Loucy (cell line): ENCODE results near the gene EOMES.

ENCODE experiments used
- CTCF ChIP-seq: fragments of 200-600 bp; sonication (generic); conservative IDR thresholded peaks from 2 replicates; pipeline ENCODE4 v1.5.1; 2014; ENCODE audit warnings: mild to moderate bottlenecking, antibody characterized with exemption, low read length
- EZH2phosphoT487 ChIP-seq: fragments of 200-600 bp; IDR thresholded peaks from 2 replicates; pipeline ENCODE4 v1.6.1; 2018; ENCODE audit warnings: antibody characterized with exemption, mild to moderate bottlenecking, moderate library complexity, borderline replicate concordance

- TF ChIP-seq CTCF: no peak
- TF ChIP-seq EZH2phosphoT487: no peak
Observed at GRCh38 chr3:27708250-27708649, 13.9 kb downstream of the EOMES start.
